ENCODE data around the gene POLR2E. TPM values are rescaled to one million over a fixed set of nuclear protein-coding genes. Genes with fewer than 3 reads are reported as not detected.
A peak's percentile ranks its signal among the peaks of the same experiment; 100 is the strongest.

POLR2E gene
- total RNA-seq, 2 experiments from 2014 or later: 45.8 to 49.0 TPM

DNA sequence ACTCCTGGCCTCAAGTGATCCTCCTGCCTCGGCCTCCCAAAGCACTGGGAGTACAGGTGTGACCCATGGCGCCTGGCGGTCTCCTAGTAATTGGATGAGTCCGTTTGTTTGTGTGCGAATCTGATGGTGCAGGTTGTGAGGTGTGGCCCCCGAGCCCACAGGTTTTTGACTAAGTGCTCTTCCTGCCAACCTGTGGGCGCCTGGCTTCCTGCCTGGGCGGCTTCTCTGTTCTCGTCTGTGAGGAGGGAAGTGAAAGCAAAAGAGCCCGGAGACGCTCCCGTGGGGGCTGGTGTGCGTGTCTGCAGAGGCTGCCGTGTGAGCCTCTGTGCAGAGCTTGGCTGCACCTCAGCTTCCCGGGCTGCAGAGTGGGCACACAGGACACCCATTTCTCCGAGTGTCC, 18.2 kb downstream of the POLR2E start:
- H3K36me3 Mint-ChIP-seq (ENCODE audit: low read depth): peaks cover 87% of the 10 kb centered on the region

GRCh38 chr19:1076046-1076386, 19.2 kb downstream of the POLR2E start:
- Histone ChIP-seq H3K4me1 (ENCODE audit: insufficient read depth, low read length) (peaks cover 89% of the 10 kb centered on the region), H3K27me3 (ENCODE audit: control insufficient read depth in 1 of 2, insufficient read depth in 2 of 2, low read length in 2 of 2) (no peaks in the 10 kb centered on the region), H3K4me3 (ENCODE audit: low read length) (no peak overlapping the region), H3K36me3 (ENCODE audit: insufficient read depth, low read length) (peaks cover 75% of the 10 kb centered on the region), H3K9me3 (ENCODE audit: control insufficient read depth in 1 of 2, insufficient read depth in 1 of 2, low read length in 2 of 2) (no peaks in the 10 kb centered on the region), H3K27ac (ENCODE audit: low read depth in 1 of 2, low read length in 2 of 2) (peak overlapping the region; percentile 83 to 96)
- H3K27ac Mint-ChIP-seq: peak overlapping the region; percentile 98
- H3K27me3 Mint-ChIP-seq: peaks cover 4% of the 10 kb centered on the region
- intact Hi-C loops (cut with DNase I, micrococcal nuclease): loop anchor here (2.0 to 5.0 kb wide), 2 partner anchors 45 to 176 kb away; no protein-coding TSS in a partner anchor
- peaks cover 83% of the 10 kb centered on the region for H3K36me3 Mint-ChIP-seq (ENCODE audit: low read depth)
- peaks cover 60% of the 10 kb centered on the region for H3K4me1 Mint-ChIP-seq (ENCODE audit: low read depth)
- TF ChIP-seq CTCF (IDR thresholded peaks at IDR 0.05): no peak
- POLR2A ChIA-PET: interaction anchor here (1.0 to 21.0 kb wide), 15 partner anchors 3 to 199 kb away, joined by 3 to 1253 read pairs (median 15); partner anchors contain the start of genes ABCA7, ARHGAP45, CIRBP and CNN2
- ATAC-seq (ENCODE audit: poor library complexity): no peak
- CTCF ChIA-PET: interaction anchor here (1.0 to 2.4 kb wide), 7 partner anchors 9 to 168 kb away, joined by 3 to 18 read pairs (median 6); partner anchors contain the start of genes ABCA7, ARHGAP45 and RNU6-2
- H3K4me3 Mint-ChIP-seq: peak overlapping the region; percentile 87
- DNase-seq: no peak
- no peaks in the 10 kb centered on the region for H3K9me3 Mint-ChIP-seq

More for the DNA sequence above, 18.2 kb downstream of the POLR2E start:
- Mint-ChIP-seq H3K27ac (peak overlapping the region; percentile 98), H3K4me1 (ENCODE audit: low read depth) (peaks cover 61% of the 10 kb centered on the region), H3K9me3 (no peaks in the 10 kb centered on the region), H3K27me3 (peaks cover 4% of the 10 kb centered on the region), H3K4me3 (peak overlapping the region; percentile 98)
- H3K4me3 ChIP-seq (ENCODE audit: low read length): peak overlapping the region; percentile 86
- ChIA-PET CTCF (interaction anchor here (0.7 to 3.8 kb wide), 4 partner anchors 11 to 117 kb away, joined by 3 to 24 read pairs (median 7); partner anchors contain the start of gene ABCA7), POLR2A (interaction anchor here (0.6 to 21.0 kb wide), 16 partner anchors 4 to 192 kb away, joined by 3 to 1253 read pairs (median 5); partner anchors contain the start of genes ABCA7, ARHGAP45, CIRBP and CNN2)
- H3K27ac ChIP-seq (ENCODE audit: low read depth in 1 of 2, low read length in 2 of 2): peak overlapping the region; percentile 83 to 96
- intact Hi-C loops (cut with DNase I, micrococcal nuclease): loop anchor here (1.0 to 5.0 kb wide), 4 partner anchors 10 to 175 kb away; partner anchors contain the start of gene ARHGAP45 (in 1 of the 2)
- H3K4me1 ChIP-seq (ENCODE audit: insufficient read depth, low read length): peaks cover 91% of the 10 kb centered on the region
- ATAC-seq (ENCODE audit: poor library complexity) (peak; percentile 65), DNase-seq (peak; percentile 85 to 98 (median 94))
- no peaks in the 10 kb centered on the region for H3K9me3 ChIP-seq (ENCODE audit: control insufficient read depth in 1 of 2, insufficient read depth in 1 of 2, low read length in 2 of 2)
- H3K27me3 ChIP-seq (ENCODE audit: control insufficient read depth in 1 of 2, insufficient read depth in 2 of 2, low read length in 2 of 2): no peaks in the 10 kb centered on the region
- TF ChIP-seq CTCF (IDR thresholded peaks at IDR 0.05): no peak
- H3K36me3 ChIP-seq (ENCODE audit: insufficient read depth, low read length): peaks cover 78% of the 10 kb centered on the region

DNA sequence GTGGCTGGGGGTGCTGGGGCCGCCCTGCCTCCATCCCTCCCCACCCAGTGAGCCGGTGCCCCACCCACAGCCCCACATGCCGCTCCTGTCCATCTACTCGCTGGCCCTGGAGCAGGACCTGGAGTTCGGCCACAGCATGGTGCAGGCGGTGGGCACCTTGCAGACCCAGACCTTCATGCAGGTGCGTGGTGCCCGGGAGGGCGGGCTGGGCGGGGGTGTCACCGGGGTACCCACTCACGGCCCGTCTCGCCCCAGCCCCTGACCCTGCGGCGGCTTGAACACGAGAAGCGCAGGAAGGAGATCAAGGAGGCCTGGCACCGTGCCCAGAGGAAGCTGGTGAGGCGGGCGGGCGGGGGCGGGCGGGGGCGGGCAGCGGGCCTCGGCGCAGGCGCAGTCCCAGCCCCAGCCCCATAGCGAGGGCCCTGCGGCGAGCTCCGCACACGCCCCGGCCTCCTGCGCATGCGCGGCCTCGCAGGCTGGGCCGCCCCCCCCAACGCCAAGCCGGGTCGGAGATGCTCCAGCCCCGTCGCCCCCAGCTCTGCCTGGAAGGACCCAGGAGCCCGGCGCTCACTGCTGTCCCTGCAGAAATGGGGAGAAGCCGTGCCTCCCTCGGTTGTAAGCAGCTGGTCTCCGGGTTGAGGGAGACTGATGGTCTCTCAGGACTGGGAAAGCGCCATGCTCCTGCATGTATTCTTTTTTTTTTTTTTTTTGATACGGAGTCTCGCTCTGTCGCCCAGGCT, 20.5 kb downstream of the POLR2E start:
- H3K4me3 Mint-ChIP-seq: peak overlapping the region; percentile 87
- Histone ChIP-seq H3K36me3 (ENCODE audit: insufficient read depth, low read length) (peaks cover 73% of the 10 kb centered on the region), H3K4me3 (ENCODE audit: low read length) (peak overlapping the region; percentile 48), H3K27ac (ENCODE audit: low read depth in 1 of 2, low read length in 2 of 2) (peak overlapping the region; percentile 52 to 96), H3K27me3 (ENCODE audit: control insufficient read depth in 1 of 2, insufficient read depth in 2 of 2, low read length in 2 of 2) (no peaks in the 10 kb centered on the region), H3K9me3 (ENCODE audit: control insufficient read depth in 1 of 2, insufficient read depth in 1 of 2, low read length in 2 of 2) (no peaks in the 10 kb centered on the region), H3K4me1 (ENCODE audit: insufficient read depth, low read length) (peaks cover 89% of the 10 kb centered on the region)
- H3K27me3 Mint-ChIP-seq: peaks cover 4% of the 10 kb centered on the region
- TF ChIP-seq CTCF (IDR thresholded peaks at IDR 0.05): no peak
- peak overlapping the region; percentile 98 for H3K27ac Mint-ChIP-seq
- ATAC-seq (ENCODE audit: poor library complexity) (peak; percentile 25), DNase-seq (peak; percentile 95 to 100 (median 97))
- ChIA-PET POLR2A (interaction anchor here (0.7 to 21.0 kb wide), 20 partner anchors 2 to 201 kb away, joined by 3 to 1253 read pairs (median 8); partner anchors contain the start of genes ABCA7, ARHGAP45, CIRBP and CNN2), CTCF (interaction anchor here (0.5 to 2.4 kb wide), 6 partner anchors 10 to 304 kb away, joined by 3 to 18 read pairs (median 4); partner anchors contain the start of genes ABCA7, RNU6-2 and TMEM259)
- peaks cover 75% of the 10 kb centered on the region for H3K36me3 Mint-ChIP-seq (ENCODE audit: low read depth)
- peaks cover 53% of the 10 kb centered on the region for H3K4me1 Mint-ChIP-seq (ENCODE audit: low read depth)
- intact Hi-C loops (cut with DNase I, micrococcal nuclease): loop anchor here in 1 of 2 experiments (5.0 kb wide), 1 partner anchor 178 kb away; no protein-coding TSS in a partner anchor
- H3K9me3 Mint-ChIP-seq: no peaks in the 10 kb centered on the region

Measured in CD4-positive, alpha-beta T cell (primary cell).